VCaP (cell line): Measurements from ENCODE around the gene SCP2D1.

ENCODE experiments used
- H3K27ac ChIP-seq: fragments of 450-650 bp; 2 replicates; pipeline ENCODE4 v1.5.1; 2017
- CTCF ChIP-seq: fragments of 450-650 bp; conservative IDR thresholded peaks from 2 replicates; pipeline ENCODE4 v1.5.1; 2017; ENCODE audit warnings: mild to moderate bottlenecking, moderate library complexity

The SCP2D1 gene

GRCh38 chr20:18815194-18815942, 1.8 kb downstream of the SCP2D1 start:
- TF ChIP-seq CTCF, result no peak
- no peak overlapping the region for H3K27ac ChIP-seq

GRCh38 chr20:18822832-18823231, 9.2 kb downstream of the SCP2D1 start:
- TF ChIP-seq CTCF, result no peak
- no peak overlapping the region for H3K27ac ChIP-seq

GRCh38 chr20:18831830-18832499, 18.4 kb downstream of the SCP2D1 start:
- H3K27ac ChIP-seq, result no peak overlapping the region
- TF ChIP-seq CTCF, result no peak

GRCh38 chr20:18832546-18833200, 19.1 kb downstream of the SCP2D1 start:
- TF ChIP-seq CTCF, result no peak
- H3K27ac ChIP-seq, result no peak overlapping the region

GRCh38 chr20:18835466-18836256, 22.1 kb downstream of the SCP2D1 start:
- H3K27ac ChIP-seq, result no peak overlapping the region
- TF ChIP-seq CTCF, result no peak

GRCh38 chr20:18837718-18838117, 24.1 kb downstream of the SCP2D1 start:
- TF ChIP-seq CTCF, result no peak
- no peak overlapping the region for H3K27ac ChIP-seq
